Adipocyte (in vitro differentiated cells): Measurements from ENCODE around the gene TLK1.

Source experiments
- DNase-seq: peaks from one replicate; pipeline ENCODE4 v3.0.0-alpha.2; 2015; ENCODE audit warnings: low read depth
- H3K27me3 ChIP-seq: replicated peaks from 2 replicates; pipeline ENCODE4 v1.7.0; 2013; ENCODE audit warnings: mild to moderate bottlenecking, low read length, moderate library complexity; ENCODE audit not compliant: control insufficient read depth, insufficient read depth
- H3K36me3 ChIP-seq: 2 replicates; pipeline ENCODE4 v1.7.0; 2013; ENCODE audit warnings: low read length, mild to moderate bottlenecking, moderate library complexity; ENCODE audit not compliant: control insufficient read depth, insufficient read depth, severe bottlenecking
- H3K4me1 ChIP-seq: 2 replicates; pipeline ENCODE4 v1.7.0; 2013; ENCODE audit warnings: mild to moderate bottlenecking, low read length, moderate library complexity; ENCODE audit not compliant: control insufficient read depth, insufficient read depth
- H3K4me3 ChIP-seq: 2 replicates; pipeline ENCODE4 v1.7.0; 2013; ENCODE audit warnings: mild to moderate bottlenecking, low read length, moderate library complexity
- H3K9ac ChIP-seq: 2 replicates; pipeline ENCODE4 v1.7.0; 2013; ENCODE audit warnings: mild to moderate bottlenecking, low read length, moderate library complexity
- H3K9me3 ChIP-seq: 2 replicates; pipeline ENCODE4 v1.7.0; 2013; ENCODE audit warnings: mild to moderate bottlenecking, low read length, moderate library complexity; ENCODE audit not compliant: control insufficient read depth

Gene TLK1

GRCh38 chr2:171160119-171160955 is at the start of gene TLK1:
Gene TLK1, minus strand, starts transcription at chr2:171160893. Its CDS starts 465 bp downstream, at chr2:171160428.
- Histone ChIP-seq H3K36me3 (no peaks in the 10 kb centered on the region), H3K4me3 (peak within 1 kb of the TSS; percentile 91), H3K9ac (peak within 1 kb of the TSS; percentile 94), H3K9me3 (no peaks in the 10 kb centered on the region), H3K4me1 (peaks cover 21% of the 10 kb centered on the region), H3K27me3 (no peaks in the 10 kb centered on the region)
- peak; percentile 87 for DNase-seq

- DNase-seq: no peak
- no peaks in the 10 kb centered on the region for H3K4me1 ChIP-seq
- no peak overlapping the region for H3K4me3 ChIP-seq
- no peak overlapping the region for H3K9ac ChIP-seq
- H3K36me3 ChIP-seq: no peaks in the 10 kb centered on the region
- no peaks in the 10 kb centered on the region for H3K27me3 ChIP-seq
- peaks cover 4% of the 10 kb centered on the region for H3K9me3 ChIP-seq
Measured at GRCh38 chr2:171210216-171210863, 49.6 kb upstream of the TLK1 start.

DNA sequence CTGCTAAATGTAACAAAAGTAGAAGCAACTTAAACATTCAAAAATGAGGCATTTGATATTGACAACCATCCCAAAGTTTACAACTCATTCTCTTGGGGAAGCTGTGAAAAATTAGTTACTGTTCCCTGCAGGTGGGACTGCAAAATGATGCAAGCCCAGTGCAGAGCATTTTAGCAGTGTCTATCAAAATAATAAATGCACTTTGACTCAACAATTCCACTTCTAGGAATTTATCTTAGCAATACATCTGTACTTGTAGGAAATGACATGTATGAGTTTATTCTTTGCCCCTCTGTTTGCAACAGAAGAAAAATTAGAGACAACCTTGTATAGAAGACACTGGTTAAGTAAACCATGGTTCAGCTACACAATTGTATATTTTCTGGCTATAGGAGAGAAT is 48.0 kb upstream of the TLK1 start:
- H3K36me3 ChIP-seq: no peaks in the 10 kb centered on the region
- no peaks in the 10 kb centered on the region for H3K4me1 ChIP-seq
- H3K9me3 ChIP-seq: peaks cover 4% of the 10 kb centered on the region
- H3K27me3 ChIP-seq: no peaks in the 10 kb centered on the region
- no peak overlapping the region for H3K4me3 ChIP-seq
- DNase-seq: no peak
- no peak overlapping the region for H3K9ac ChIP-seq

GRCh38 chr2:171206422-171207115 is 45.9 kb upstream of the TLK1 start:
- H3K9me3 ChIP-seq: peaks cover 4% of the 10 kb centered on the region
- no peak for DNase-seq
- H3K9ac ChIP-seq: no peak overlapping the region
- H3K27me3 ChIP-seq: no peaks in the 10 kb centered on the region
- H3K4me3 ChIP-seq: no peak overlapping the region
- no peaks in the 10 kb centered on the region for H3K36me3 ChIP-seq
- no peaks in the 10 kb centered on the region for H3K4me1 ChIP-seq

DNA sequence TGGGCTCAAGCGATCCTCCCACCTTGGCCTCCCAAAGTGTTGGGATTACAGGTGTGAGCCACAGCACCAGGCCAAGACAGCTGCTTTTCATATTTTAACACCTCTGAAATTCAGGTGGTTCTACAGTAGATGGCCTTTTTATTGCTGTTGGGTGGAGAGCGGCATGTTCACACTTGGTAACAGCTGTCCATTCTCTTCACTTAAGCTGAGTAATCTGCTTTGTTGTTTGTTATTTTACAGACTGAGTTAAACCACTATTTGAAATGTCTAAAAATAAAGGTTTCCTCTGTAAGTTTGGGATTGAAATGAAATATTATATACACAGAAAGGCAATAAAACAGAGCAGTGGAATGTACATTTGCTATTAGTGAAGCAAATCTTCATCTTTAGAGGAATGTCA is 44.9 kb upstream of the TLK1 start:
- H3K9me3 ChIP-seq: peaks cover 4% of the 10 kb centered on the region
- DNase-seq: no peak
- H3K9ac ChIP-seq: no peak overlapping the region
- no peaks in the 10 kb centered on the region for H3K36me3 ChIP-seq
- no peak overlapping the region for H3K4me3 ChIP-seq
- H3K27me3 ChIP-seq: no peaks in the 10 kb centered on the region
- H3K4me1 ChIP-seq: no peaks in the 10 kb centered on the region

GRCh38 chr2:171201767-171202166 is 41.1 kb upstream of the TLK1 start:
- no peak overlapping the region for H3K4me3 ChIP-seq
- DNase-seq: no peak
- peaks cover 2% of the 10 kb centered on the region for H3K9me3 ChIP-seq
- H3K27me3 ChIP-seq: no peaks in the 10 kb centered on the region
- H3K9ac ChIP-seq: no peak overlapping the region
- H3K4me1 ChIP-seq: no peaks in the 10 kb centered on the region
- H3K36me3 ChIP-seq: no peaks in the 10 kb centered on the region

- H3K9me3 ChIP-seq: no peaks in the 10 kb centered on the region
- no peaks in the 10 kb centered on the region for H3K36me3 ChIP-seq
- H3K4me3 ChIP-seq: no peak overlapping the region
- DNase-seq: no peak
- no peaks in the 10 kb centered on the region for H3K27me3 ChIP-seq
- H3K9ac ChIP-seq: no peak overlapping the region
- no peaks in the 10 kb centered on the region for H3K4me1 ChIP-seq
Measured at GRCh38 chr2:171201271-171201670, 40.6 kb upstream of the TLK1 start.

DNA sequence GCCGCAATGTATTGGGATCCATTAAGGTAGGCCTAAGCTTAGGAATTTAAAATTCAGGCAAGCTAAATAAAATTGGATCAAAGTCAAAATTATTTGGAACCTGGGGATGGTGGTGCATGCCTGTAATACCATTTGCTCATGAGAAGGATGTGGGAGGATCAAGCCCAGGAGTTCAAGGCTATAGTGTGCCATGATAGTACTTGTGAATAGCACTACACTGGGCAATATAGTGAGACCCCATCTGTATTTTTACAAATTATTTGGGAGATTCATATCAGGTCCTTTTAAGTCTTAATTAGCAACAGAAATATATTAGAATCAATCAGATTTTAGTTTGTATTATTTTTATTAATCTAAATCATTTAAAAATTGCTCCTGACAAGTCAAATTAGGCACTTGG is 39.8 kb upstream of the TLK1 start:
- Histone ChIP-seq H3K27me3 (no peaks in the 10 kb centered on the region), H3K9ac (no peak overlapping the region), H3K9me3 (no peaks in the 10 kb centered on the region), H3K4me1 (no peaks in the 10 kb centered on the region), H3K4me3 (no peak overlapping the region), H3K36me3 (no peaks in the 10 kb centered on the region)
- DNase-seq: no peak

GRCh38 chr2:171191021-171191420 is 30.3 kb upstream of the TLK1 start:
- H3K4me1 ChIP-seq: peaks cover 6% of the 10 kb centered on the region
- no peaks in the 10 kb centered on the region for H3K36me3 ChIP-seq
- no peaks in the 10 kb centered on the region for H3K9me3 ChIP-seq
- no peak for DNase-seq
- no peaks in the 10 kb centered on the region for H3K27me3 ChIP-seq
- H3K4me3 ChIP-seq: no peak overlapping the region
- H3K9ac ChIP-seq: no peak overlapping the region

DNA sequence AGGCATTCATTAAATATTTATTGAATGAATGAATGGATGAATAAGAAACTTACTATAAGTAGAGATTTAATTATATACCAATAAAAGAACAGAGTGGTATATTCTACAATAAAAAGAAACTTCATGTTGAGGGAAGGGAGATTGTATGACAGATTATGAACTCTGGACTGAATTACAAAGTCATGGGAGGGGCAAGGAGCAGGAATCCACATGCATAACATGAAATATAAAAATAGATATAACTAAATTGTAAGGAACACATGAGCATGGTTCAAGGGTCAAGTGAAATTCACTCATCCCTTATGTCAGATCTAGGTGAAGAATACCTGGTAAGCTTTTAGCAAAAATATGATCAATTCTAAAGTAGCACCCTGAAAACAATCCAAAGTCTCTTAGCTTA is 27.1 kb upstream of the TLK1 start:
- no peaks in the 10 kb centered on the region for H3K36me3 ChIP-seq
- H3K27me3 ChIP-seq: no peaks in the 10 kb centered on the region
- peaks cover 15% of the 10 kb centered on the region for H3K4me1 ChIP-seq
- DNase-seq: no peak
- H3K9ac ChIP-seq: no peak overlapping the region
- H3K9me3 ChIP-seq: no peaks in the 10 kb centered on the region
- no peak overlapping the region for H3K4me3 ChIP-seq

DNA sequence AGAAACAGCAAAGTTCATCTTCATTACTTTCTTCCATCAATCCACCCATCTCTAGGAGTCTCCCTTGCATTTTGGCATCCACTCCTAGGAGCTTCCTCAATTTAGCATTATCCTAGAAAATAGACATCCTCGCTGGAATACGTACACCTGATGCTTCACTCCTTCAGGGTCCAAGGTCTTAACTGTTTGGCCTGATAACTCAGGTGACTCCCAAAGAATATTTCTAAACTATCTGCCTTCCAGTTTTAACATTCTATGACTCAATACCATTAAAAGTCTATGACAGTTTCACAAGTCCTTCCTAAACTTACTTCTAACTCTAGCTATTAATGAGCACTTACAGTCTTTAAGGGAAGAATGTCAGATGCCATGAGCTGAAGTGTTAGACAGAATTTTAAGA is 26.5 kb upstream of the TLK1 start:
- Histone ChIP-seq H3K4me3 (no peak overlapping the region), H3K9ac (no peak overlapping the region), H3K27me3 (no peaks in the 10 kb centered on the region), H3K36me3 (no peaks in the 10 kb centered on the region), H3K9me3 (no peaks in the 10 kb centered on the region), H3K4me1 (peaks cover 15% of the 10 kb centered on the region)
- no peak for DNase-seq
